ENCODE results near the gene ABCB1.

DNA sequence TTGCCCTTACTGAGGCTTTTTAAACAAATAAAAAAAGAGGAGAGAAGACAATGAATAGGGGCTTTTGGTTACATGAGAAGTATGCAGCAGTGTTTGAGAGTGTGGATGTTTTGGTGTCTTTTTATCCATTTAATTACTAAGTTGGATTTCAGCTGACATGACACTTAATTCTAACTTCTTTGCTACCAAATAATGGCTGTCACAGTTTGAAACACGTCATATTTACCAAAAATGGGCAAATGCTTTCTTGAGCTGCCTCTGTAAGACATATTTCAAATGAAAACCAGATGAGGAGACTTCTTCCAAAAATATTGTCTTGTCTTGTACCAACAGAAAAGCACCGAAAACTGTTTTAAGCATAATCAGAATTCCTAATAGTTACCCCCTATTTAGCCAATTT, 129.2 kb downstream of the ABCB1 start:
- TF ChIP-seq, protein P1, sequence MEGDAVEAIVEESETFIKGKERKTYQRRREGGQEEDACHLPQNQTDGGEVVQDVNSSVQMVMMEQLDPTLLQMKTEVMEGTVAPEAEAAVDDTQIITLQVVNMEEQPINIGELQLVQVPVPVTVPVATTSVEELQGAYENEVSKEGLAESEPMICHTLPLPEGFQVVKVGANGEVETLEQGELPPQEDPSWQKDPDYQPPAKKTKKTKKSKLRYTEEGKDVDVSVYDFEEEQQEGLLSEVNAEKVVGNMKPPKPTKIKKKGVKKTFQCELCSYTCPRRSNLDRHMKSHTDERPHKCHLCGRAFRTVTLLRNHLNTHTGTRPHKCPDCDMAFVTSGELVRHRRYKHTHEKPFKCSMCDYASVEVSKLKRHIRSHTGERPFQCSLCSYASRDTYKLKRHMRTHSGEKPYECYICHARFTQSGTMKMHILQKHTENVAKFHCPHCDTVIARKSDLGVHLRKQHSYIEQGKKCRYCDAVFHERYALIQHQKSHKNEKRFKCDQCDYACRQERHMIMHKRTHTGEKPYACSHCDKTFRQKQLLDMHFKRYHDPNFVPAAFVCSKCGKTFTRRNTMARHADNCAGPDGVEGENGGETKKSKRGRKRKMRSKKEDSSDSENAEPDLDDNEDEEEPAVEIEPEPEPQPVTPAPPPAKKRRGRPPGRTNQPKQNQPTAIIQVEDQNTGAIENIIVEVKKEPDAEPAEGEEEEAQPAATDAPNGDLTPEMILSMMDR (IDR thresholded peaks at IDR 0.05; ENCODE audit: low read length) = no peak
- no peak for TF ChIP-seq EZH2 (optimal IDR thresholded peaks at IDR 0.05; ENCODE audit: low read depth, low read length)

All from MM.1S (cell line).